HG02610 (cell line): ENCODE measurements around the gene ZNF784.

Source experiments
- ATAC-seq: cut with Tn5 transposase; IDR thresholded peaks from one replicate; pipeline ENCODE4 v1.9.1; 2021; ENCODE audit warnings: mild to moderate bottlenecking, moderate library complexity; ENCODE audit not compliant: unreplicated experiment

The ZNF784 gene

DNA sequence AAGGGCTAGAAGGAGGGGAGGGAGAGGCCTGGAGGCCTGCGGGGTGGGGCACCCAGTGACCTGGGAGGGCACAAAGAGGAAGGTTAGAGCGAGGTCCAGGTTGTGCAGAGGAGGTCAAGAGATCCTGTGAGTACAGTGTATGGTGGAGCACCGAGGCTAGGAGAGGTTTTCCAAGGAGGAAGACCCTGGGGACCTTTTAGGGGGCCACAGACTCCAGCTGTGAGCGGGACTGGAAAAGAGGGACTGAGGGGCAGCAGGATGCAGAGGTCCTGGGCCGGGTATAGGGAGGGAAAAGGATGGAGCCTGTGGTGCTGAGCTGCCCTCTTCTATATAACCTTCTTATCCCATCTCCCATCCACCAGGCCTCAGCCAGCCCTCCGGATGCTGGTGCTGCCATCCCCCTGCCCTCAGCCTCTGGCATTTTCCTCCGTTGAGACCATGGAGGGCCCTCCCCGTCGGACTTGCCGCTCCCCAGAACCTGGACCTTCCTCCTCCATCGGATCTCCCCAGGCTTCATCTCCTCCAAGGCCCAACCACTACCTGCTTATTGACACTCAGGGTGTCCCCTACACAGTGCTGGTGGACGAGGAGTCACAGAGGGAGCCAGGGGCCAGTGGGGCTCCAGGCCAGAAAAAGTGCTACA is 19.9 kb upstream of the ZNF784 start:
- no peak for ATAC-seq

DNA sequence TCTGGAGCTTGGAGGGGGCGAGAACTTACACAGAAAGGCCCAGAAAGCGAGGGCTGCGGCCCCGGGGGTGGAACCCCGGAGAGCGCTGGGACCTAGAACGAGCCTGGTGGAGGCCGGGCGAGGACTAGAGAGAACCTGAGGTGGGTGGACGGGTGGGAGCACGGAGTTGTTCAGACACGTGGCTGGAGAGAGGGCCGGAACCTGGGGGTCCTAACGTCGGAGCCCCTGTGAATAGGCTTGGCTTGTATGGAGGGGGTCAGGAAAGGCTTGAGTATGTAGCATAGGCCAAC is 19.5 kb upstream of the ZNF784 start:
- ATAC-seq, result no peak

DNA sequence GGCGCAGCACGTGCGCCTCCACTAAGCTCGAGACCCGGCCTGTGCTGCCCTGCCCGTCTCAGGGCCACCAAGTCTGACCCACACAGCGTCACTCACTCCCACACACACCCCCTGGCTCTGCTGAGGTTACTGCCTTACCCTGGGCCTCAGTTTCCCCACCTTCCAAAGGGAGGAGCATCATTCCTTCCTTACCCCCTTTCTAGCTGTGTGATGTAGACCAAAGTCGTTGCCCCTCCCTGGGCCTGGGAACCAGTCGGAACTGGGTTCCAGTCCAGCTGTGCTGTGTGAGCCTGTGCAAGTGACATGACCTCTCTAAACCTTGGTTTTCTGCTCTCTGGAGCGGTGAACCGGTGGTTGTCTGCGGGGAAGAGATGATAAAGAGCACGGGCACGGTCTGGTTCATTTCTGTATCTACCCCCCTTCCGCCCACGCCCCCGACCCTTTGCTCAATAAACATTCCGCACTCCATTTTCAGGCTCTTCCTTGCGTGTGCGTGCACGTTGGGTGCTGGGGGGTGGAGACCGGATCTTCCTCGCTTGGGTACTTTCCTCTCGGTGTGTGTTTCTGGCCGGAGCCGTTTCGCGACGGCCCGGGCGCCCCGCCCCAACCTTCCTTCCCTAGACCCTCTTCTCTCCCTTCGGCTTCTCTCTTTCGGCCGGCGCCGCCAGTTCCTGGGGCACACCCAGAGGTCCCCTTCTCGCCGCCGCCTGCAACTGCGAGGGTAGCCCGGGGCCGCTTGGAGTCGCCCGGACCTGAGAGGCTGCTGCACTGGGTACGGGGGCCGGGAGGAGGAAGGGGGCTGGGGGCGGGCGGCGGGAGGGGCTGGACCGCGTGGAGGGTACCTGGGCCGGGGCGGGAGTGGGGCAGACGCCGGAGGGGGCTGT is 18.9 kb upstream of the ZNF784 start, which contains the start of gene ZNF581:
TSS of gene ZNF581 (plus strand) at position 647 of the 884 bp plus-strand sequence. CDS start 923 bp downstream, outside the sequence.
- ATAC-seq, result peak; percentile 41

DNA sequence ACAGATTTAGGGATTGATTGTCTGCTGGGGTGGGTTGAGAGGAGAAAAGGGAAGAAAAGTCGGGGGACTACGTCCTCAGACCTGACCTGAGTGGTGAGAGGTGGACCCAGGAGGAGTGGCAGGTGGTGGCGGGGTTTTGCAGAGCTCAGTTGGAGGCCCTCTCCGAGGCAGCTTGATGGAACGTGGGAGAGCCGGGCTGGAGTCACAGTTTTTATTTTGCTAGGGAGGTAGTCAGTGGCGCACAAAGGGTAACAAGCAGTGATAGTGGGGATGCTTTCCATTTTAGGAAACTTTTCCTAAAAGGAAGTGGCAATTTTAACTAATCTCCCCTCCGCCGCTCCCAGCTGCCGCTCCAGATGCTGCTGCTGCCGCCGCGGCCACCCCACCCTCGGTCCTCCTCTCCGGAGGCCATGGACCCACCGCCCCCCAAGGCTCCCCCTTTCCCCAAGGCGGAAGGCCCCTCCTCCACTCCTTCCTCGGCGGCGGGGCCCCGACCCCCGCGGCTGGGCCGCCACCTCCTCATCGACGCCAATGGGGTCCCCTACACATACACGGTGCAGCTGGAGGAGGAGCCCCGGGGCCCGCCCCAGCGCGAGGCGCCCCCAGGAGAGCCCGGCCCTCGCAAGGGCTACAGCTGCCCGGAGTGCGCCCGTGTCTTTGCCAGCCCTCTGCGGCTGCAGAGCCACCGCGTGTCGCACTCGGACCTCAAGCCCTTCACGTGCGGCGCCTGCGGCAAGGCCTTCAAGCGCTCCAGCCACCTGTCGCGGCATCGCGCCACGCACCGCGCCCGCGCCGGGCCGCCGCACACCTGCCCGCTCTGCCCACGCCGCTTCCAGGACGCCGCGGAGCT is 18.0 kb upstream of the ZNF784 start:
- peak; percentile 10 for ATAC-seq

DNA sequence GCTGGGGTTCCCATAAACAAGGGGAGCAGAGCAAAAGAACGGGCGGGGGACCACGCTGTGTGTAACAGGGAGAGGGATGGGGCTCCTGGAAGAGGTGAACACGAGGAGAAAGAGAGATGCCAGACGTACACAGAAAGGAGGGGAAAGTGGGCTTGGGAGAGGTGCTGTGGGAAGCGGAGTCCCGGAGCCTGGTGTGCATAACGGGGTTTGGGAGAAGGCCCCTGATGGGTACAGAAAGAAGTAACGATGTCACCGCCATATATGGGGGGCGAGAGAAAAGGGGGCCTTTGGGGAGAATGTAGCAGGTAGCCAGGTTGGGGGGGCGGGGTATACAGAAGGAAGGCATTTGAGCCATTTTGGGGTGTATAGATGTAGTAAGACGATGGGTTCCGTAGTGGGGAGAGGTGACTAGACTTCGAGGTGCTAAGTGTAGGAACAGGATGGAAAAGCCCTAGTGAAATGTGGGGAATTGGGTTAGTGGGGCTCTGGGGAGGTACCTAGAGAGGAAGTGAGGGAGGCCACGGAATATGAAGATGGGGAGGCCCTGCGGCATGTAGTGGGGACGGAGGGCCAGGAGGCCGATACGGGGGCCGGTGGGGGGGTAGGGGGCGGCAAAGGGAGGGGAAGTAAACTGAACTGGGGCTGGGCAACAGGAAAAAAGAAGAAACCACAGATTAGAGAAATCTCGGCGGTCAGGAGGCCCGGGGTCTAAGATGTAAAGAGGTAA is 17.2 kb upstream of the ZNF784 start:
- ATAC-seq, result no peak

DNA sequence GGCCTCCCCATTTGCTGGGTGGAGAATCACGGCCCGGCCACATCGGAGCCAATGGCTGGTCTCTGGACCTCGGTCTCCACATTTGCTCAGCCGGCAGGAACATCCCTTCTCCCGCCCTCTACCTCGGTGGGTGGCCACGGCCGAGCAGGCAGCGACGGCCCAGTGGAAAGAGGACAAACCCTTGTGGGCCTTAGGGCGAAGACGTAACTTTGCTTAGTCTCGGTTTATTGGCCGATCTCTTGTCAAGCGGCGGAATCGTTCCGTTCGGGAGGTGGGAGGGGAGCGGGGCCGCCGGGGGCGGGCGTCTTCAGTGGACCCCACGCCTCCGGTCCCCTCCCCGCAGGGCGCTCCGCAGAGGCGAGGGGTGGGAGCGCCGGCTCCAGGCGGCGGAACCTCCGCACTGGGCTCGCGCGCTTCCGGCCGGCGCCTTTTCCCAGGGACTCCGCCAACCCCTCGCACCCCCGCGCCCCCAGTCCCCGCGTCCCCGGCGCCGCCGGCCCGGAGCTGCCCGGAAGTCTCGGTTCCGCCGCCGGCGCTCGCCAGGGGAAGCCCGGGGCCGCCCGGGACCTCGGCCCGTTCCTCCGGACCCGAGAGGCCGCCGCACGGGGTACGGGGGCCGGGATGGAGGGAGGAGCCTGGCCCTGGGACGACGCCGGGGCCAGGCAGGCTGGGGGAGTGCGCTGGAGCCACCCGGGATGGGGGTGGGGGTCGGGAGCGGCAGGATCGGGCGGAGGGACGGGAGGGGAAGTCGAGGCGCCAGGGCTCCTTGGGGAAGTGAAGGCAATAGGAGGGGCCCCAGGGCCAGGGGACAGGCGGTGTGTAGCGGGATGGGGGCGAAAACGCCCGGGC is 16.4 kb upstream of the ZNF784 start, which contains the start of gene ZNF580:
TSS of gene ZNF580 (plus strand) at position 426 of the 849 bp plus-strand sequence. CDS start 1,507 bp downstream, outside the sequence.
- ATAC-seq, result no peak

DNA sequence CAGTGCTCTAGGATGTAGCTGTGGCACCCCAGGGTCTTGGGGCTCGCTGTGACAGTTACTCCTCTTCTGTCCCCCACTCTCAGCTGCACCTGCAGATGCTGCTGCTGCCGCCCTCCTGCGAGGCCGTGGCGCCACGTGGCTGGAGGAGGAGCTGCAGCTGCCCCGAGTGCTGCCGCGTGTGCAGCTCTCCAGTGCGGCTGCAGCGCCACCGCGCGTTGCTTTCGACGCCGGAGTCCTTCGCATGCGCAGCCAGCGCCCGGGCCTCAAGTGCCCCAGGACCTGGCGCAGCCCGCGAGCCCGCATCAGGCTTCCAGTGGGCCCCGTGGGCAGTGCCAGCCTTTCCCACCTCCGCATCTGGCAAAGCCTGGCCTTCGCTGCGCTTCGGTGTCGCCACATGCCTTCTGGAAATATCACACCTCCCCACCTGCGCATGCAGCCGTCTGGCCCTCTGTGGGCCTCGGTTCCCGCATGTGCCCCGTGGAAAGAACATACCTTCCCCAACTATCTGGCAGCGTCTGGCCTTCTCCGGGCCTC is 15.7 kb upstream of the ZNF784 start:
- no peak for ATAC-seq

DNA sequence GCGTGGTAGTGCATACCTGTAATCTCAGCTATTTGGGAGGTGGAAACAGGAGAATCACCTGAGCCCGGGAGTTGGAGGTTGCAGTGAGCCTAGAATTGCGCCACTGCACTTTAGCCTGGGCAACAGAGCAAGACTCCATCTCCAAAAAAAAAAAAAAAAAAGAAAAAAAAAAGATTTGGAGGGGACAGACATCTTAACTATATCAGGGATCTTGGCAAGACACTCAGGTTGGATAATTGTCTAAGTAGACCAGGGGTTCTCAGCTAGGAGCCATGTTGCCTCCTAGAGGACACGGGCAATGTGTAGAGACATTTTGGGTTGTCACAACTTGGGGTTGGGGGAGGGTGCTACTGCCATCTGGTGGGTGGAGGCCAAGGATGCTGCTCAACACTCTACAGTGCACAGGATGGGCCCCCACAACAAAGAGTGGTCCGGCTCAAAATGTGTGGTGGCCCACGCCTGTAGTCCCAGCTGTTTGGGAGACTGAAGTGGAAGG is 14.5 kb upstream of the ZNF784 start:
- no peak for ATAC-seq

DNA sequence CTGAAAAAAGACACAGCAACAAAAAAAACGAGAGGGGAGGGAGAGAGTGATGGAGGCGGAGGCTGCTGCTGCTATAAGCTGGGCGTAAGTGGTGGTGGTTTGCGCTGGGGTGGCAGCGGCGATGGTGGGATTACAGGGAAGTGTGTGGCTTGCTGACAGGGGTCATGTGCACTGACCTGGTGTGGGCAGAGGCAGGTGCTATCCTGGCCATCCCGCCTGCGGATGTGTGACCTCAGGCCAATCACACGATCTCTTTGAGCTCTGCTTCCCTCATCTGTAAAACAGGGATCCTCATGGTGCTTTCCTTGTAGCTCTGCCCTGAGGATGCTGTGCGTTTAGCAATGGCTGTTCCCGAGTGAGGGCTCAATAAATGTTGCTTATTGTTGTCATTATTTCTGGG is 13.2 kb upstream of the ZNF784 start:
- no peak for ATAC-seq

DNA sequence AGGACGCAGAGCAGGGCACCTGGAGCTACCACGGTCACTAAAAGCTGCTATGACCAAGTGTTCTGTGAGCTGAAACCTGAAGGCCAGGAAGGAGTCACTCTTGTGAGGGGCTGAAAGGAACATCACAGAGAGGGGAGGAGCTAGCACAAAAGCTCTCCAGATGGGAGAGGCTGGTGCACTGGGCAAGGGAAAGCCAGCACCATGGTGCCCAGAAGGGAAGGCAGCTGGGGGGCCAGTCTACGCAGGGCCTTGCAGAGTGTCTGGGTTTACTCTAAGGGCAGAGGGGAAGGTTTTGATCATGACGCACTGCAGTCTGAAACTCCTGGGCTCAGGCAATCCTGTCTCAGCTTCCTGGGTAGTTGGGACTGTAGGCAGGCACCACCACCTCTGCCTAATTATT is 12.4 kb upstream of the ZNF784 start:
- no peak for ATAC-seq

DNA sequence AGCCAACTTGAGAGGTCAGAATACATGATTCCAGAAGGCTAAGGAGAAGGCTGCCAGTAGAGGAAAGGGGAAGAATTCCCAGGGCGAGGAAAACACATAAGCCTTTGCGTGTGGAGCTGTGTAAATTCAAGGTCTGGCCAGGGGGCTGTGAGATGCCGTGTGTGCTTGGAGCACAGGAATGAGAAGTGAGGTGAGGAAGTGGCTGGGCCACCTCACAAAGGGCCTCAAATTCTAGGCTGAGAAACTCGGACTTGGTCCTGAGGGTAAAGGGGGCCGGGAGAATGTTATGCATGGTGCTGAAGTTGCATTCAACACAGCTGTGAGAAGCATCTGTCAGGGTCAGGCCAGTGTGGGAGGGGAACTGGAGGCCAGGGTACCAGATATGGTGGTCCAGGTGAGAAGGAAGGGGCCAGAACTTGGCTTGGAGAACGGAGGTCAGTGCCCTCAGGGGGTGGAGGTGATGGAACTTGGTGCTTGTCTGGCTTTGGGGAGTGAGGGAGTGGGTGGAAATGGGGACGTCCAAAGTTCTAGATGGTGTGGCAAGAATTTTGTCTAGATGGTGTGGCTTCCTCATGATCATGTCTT is 11.6 kb upstream of the ZNF784 start:
- ATAC-seq, result no peak

DNA sequence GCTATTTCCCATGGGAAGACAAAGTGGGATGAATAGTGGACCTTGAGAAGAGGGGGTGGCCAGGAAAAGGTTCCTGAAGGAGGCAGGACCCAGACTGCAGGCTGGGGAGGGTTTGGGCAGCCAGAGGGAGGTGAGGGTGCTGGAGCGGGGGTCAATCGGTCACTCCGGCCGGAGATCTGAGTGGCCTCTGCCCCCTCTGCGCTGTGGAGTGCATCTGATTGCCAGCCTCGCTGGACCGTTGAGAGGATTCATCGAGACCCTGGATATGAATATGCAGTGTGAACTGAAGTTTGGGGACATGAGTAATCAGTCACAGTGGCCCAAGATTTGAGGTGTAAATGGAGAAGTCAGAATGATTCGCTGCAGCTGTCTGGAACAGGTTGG is 11.0 kb upstream of the ZNF784 start:
- no peak for ATAC-seq

DNA sequence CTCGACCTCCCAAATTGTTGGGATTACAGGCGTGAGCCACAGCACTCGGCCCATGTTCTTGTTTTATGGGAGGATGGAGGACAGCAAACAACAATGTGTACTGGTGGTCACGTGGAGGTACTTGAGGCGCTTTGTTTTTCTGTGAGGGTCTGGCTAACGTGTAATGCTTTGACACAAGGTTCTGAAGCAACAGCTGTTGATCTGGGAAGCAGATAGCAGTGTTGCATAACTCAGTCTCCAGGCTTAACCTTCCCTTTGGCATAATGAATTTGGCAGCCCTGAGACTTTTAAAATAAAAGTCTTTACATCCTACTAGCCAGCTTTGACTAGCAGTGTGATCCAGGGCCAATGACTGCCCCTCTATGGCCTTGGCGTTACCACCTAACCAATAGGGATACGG is 9.5 kb upstream of the ZNF784 start:
- no peak for ATAC-seq

DNA sequence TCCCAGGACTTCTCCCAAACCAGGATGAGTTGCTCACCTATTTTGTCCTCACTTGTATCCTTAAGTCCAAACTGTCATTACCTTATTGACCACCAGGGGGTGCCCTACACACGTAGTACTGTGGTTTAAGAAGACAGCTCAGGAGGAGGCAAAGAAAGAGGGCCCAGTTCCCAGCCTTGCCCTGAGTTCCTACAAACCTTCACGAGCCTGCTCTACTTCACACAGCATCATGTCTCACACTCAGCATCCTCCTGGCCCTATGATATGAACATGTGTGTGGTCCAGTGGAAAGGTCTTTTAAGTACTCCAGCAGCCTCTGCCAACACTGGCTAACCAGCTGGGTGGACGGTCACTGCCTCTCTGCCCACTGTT is 8.1 kb upstream of the ZNF784 start:
- ATAC-seq, result no peak

DNA sequence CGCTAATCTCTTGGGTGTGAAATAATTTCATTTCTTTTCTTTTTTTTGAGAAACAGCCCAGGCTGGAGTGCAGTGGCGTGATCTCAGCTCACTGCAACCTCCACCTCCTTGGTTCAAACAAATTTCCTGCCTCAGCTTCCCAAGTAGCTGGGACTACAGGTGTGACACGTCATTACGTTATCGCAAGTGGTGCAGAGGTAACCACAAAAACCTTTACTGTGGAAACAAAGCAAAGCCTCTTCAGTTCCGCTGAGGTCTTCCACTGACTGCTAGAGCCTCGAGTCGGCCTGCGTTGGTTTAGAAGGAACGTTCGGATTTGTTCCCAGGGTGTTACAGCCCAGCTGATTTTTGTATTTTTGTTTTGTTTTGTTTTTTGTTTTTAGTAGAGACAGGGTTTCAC is 2.0 kb upstream of the ZNF784 start:
- no peak for ATAC-seq

DNA sequence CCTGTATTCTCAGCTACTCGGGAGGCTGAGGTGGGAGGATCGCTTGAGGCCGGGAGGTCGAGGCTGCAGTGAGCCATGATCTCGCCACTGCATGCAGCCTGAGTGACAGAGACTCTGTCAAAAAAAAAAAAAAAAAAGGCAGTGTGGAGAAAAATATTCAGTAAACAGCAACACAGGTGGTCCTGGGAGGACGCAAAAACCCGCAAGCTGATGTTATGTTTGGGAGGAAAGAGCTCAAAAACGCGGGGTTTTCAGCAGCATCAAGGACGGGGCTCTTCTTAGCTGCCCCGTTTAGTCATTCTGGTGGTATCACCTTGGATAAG is 599 bp upstream of the ZNF784 start:
- ATAC-seq, result no peak

DNA sequence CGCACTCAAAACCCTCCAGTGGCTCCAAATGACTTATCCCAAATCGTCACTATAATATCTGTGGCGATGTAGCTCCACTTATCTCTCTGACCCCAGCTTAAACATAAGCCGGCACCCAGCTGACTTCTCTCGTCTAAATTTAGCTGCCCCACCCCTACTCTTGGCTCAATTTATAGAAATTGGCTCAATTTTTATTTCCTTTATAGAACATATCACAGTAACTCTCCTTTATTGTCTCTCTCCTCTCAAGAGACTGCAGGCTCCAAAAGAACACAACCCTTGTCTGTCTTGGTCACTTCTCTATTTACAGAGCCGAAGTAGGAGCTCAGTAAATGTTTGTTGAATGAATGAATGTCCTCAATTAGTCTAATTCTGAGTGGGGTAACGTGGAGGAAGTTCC is 805 bp downstream of the ZNF784 start:
- no peak for ATAC-seq

DNA sequence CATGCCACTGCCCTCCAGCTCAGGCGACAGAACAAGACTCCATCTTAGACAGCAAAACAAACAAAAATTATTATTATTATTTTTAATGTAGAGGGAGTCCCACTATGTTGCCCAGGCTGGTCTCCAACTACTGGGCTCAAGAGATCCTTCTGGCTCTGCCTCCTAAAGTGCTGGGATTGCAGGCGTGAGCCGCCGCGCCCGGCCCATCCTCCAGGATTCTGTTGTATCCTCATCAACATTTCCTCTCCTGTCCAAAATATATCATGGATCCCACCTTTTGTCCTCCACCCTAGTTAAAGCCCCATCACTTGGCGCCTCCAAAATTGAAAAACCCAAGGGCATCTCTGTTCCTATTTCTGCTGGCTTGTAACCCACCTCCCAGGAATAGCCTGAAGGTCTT is 1.2 kb downstream of the ZNF784 start:
- ATAC-seq, result no peak

DNA sequence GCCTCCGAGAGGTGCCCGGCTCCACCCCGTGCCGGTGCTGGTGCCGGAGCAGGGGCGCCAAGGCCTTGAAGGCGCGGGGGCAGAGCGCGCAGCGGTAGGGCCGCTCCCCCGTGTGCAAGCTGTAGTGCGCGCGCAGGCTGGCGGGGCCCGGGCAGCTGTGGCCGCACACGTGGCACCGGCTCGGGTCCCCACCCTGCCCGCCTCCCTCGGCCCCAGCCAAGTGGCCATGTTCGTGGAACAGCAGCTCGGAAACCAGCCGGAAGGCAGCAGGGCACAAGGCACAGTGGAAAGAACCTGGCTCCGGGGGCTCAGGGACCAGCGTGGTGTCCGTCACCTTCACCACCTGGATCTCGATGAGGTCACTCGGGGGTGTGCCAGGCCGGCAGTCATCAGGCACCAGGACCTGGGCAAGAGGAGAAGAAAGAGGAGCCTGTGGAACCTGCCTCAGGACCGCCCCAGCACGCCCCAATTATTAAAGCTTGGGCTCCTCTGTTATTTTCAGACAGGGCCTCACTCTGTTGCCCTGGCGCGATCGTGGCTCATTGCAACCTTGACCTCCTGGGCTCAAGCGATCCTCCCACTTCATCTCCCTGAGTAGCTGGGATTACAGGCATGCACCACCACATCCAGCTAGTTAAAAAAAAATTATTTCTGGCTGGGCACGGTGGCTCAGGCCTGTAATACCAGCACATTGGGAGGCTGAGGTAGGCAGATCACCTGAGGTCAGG is 2.0 kb downstream of the ZNF784 start:
- no peak for ATAC-seq
